NCI-H128 (cell line): Measurements from ENCODE around the gene KRTAP4-16.
"Not testable (repeated sequence)": the region's sequence is repeated elsewhere in the genome, so short reads cannot be mapped to it uniquely, and the experiment has no call there.

Experiments used
- DNase-seq: peaks from one replicate; lab custom pipeline; 2025; ENCODE audit not compliant: unreplicated experiment; lab: John Stamatoyannopoulos, UW

Gene KRTAP4-16

GRCh38 chr17:41101586-41102259 lies at the start of gene KRTAP4-16:
TSS of gene KRTAP4-16 (minus strand) at chr17:41102209. CDS start at chr17:41102209, 0 bp downstream.
- no peak for DNase-seq

GRCh38 chr17:41151525-41151924 lies 49.5 kb upstream of the KRTAP4-16 start:
- no peak for DNase-seq

- DNase-seq: no peak
Observed at GRCh38 chr17:41150026-41150425, 48.0 kb upstream of the KRTAP4-16 start.

GRCh38 chr17:41149652-41149985 lies 47.6 kb upstream of the KRTAP4-16 start, which contains the start of gene KRTAP4-5:
TSS of gene KRTAP4-5 (minus strand) at chr17:41149825. CDS start at chr17:41149767, 58 bp downstream.
- no peak for DNase-seq

- DNase-seq: not testable (repeated sequence)
Observed at GRCh38 chr17:41148971-41149651, 47.1 kb upstream of the KRTAP4-16 start.

- DNase-seq: no peak
Observed at GRCh38 chr17:41147531-41148204, 45.7 kb upstream of the KRTAP4-16 start.

GRCh38 chr17:41145261-41145660 lies 43.3 kb upstream of the KRTAP4-16 start:
- no peak for DNase-seq

- no peak for DNase-seq
Observed at GRCh38 chr17:41144846-41145245, 42.8 kb upstream of the KRTAP4-16 start.

- DNase-seq: no peak
Observed at GRCh38 chr17:41141361-41141760, 39.4 kb upstream of the KRTAP4-16 start.

- no peak for DNase-seq
Observed at GRCh38 chr17:41140360-41141131, 38.5 kb upstream of the KRTAP4-16 start, which contains the start of gene KRTAP4-6. TSS of gene KRTAP4-6 (minus strand) at chr17:41140544. CDS start at chr17:41140487, 57 bp downstream.

- DNase-seq: not testable (repeated sequence)
Observed at GRCh38 chr17:41139865-41140264, 37.9 kb upstream of the KRTAP4-16 start.

- DNase-seq: no peak
Observed at GRCh38 chr17:41133880-41134735, 32.1 kb upstream of the KRTAP4-16 start.

GRCh38 chr17:41131979-41132378 lies 30.0 kb upstream of the KRTAP4-16 start:
- DNase-seq: no peak

GRCh38 chr17:41127371-41127770 lies 25.4 kb upstream of the KRTAP4-16 start:
- DNase-seq: no peak

- DNase-seq: no peak
Observed at GRCh38 chr17:41126412-41126811, 24.4 kb upstream of the KRTAP4-16 start.

GRCh38 chr17:41125064-41125463 lies 23.1 kb upstream of the KRTAP4-16 start:
- DNase-seq: no peak

GRCh38 chr17:41123991-41124371 lies 22.0 kb upstream of the KRTAP4-16 start, which contains the start of gene KRTAP4-12:
TSS of gene KRTAP4-12 (minus strand) at chr17:41124182. CDS start at chr17:41124122, 60 bp downstream.
- not testable (repeated sequence) for DNase-seq

- not testable (repeated sequence) for DNase-seq
Observed at GRCh38 chr17:41123292-41123990, 21.4 kb upstream of the KRTAP4-16 start.

GRCh38 chr17:41121742-41122141 lies 19.7 kb upstream of the KRTAP4-16 start:
- DNase-seq: no peak
